CD4-positive, alpha-beta T cell treated with Interleukin-17A for 4 hours (primary cell): ENCODE measurements around the gene P2RY11.

Experiments
- DNase-seq: peaks from one replicate; pipeline ENCODE4 v3.0.0-alpha.2; 2020; ENCODE audit warnings: mixed read lengths

The P2RY11 gene

DNA sequence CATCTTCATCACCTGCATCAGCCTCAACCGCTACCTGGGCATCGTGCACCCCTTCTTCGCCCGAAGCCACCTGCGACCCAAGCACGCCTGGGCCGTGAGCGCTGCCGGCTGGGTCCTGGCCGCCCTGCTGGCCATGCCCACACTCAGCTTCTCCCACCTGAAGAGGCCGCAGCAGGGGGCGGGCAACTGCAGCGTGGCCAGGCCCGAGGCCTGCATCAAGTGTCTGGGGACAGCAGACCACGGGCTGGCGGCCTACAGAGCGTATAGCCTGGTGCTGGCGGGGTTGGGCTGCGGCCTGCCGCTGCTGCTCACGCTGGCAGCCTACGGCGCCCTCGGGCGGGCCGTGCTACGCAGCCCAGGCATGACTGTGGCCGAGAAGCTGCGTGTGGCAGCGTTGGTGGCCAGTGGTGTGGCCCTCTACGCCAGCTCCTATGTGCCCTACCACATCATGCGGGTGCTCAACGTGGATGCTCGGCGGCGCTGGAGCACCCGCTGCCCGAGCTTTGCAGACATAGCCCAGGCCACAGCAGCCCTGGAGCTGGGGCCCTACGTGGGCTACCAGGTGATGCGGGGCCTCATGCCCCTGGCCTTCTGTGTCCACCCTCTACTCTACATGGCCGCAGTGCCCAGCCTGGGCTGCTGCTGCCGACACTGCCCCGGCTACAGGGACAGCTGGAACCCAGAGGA is 2.6 kb downstream of the P2RY11 start:
- no peak for DNase-seq

DNA sequence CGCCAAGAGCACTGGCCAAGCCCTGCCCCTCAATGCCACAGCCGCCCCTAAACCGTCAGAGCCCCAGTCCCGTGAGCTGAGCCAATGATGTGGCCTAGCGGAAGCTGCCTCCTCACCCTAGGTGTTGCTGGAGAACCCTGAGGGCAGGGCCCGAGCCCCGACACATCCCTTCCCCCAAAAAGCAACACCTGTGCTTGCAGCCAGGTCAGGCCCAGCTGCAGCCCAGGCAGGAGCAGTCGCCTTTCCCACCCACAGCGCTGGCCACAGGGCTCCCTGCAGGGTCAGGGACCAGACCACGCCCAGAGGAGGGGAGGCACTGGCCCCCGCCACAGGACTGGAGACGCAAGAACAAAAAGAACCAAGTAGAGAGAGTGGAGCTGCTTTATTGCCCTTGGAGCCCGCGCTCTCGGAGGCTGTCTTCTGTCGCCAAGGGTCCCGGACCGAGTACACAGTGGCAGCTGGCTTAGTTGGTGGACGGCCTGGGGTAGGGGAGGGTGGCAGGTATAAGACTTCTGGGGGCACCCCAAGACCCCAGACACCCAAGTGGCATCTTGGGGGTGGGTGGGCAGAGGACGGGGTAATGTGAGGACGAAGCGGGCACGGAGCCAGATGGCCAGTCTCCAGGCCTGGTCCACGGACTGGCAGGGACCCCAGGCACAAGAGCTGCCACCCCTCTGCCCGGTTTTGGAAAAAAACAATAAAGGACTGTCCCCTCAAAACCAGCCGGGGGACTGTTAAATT is 3.3 kb downstream of the P2RY11 start:
- no peak for DNase-seq

DNA sequence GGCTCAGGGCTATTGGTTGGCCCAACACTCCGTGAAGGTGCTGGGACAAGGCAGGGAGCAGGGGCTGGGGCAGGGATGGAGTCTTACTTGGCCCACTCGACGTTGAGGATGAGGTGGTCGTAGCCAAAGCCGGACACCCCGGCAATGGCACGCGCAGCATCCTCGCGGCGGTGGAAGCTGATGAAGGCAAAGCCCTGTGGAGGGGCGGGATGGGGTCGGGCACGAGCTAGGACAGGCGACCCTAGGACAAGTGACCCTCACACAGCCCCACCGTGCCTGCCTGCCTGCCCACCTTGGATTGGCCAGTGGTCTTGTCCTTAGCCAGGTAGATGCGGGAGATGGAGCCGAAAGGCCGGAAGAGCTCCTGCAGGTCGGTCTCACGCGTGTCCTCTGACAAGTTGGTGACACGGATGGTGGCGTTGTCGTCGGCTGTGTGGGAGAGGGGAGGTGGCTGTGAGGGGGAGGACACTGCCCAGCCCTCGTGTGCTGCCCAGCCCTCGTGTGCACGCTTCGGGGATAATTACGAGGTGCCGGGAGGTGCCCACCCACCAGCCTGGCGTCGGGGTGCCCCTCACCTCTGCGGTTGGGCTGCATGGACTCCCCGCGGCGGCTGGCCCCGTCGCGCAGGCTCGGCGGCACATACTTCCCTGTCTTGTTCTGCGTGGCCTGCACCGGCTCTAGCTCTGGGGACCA is 4.0 kb downstream of the P2RY11 start:
- no peak for DNase-seq

DNA sequence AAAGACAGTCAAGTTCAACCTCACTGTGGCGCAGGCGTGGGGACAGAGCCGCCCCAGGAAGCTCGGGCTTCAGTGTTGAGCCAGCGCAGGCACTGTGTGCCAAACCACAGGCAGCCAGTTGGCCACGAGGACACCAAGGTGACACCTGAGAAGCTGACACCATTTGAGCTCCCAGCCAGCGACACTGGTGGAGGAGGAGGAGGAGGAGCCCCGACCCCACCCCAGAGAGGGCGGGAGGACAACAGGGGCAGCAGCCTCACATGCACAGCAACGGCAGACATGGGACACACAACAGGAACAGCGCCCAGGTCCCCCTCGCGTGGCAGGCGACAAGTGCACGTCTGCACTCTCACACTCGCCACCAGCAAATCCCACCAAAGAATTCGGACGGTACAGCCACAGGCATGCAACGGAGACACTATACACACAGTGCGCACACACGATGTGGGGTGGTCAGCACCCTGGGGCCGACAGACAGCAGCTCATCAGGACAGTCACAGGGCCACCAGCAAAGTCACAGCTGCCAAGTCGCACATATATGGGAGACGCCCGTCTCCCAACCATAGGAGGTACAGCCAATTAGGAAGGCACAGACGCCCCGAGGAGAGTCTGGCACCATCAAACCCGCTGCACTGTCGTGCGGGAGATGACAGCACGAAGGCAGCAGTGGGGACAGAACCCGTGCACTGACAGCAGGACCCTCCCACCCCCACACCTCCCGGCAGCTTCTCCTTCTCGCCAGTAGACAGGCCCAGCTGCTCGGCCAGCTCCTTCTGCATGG is 4.8 kb downstream of the P2RY11 start:
- no peak for DNase-seq

DNA sequence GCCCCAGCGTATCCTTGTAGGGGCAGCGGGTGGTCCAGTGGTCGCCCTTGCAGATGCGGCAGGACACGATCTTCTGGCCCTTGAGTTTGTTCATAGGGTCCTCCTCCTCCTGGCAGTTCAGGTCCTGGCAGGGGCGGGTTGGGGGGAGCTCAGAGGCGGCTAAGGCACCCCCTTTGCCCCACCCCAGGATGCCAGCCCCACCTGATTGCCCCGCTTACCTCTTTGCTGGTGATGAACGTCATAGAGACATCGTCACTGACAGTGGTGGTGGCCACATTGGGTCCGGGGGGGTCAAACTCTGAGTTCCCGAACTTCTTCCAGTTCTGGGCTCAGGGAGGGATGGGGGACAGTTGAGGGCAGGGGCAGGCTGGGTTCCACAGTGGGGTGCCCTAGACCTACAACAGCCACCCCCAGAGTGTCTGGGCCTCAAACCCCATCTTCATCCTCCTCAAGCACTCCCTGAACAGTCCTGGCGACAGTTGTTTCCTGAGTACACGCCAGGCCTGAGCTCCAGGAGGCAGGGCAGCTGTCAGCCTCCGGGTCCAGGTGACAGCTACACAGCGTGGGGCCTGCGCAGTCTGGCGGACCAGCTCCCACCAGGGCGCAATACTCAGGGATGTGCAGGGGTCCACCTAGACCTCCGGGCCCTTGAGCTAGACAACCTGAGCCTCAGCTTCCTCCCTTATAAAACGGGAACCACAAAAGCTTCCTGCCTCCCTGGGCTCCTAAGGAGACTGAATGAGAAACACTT is 5.5 kb downstream of the P2RY11 start:
- DNase-seq = no peak

DNA sequence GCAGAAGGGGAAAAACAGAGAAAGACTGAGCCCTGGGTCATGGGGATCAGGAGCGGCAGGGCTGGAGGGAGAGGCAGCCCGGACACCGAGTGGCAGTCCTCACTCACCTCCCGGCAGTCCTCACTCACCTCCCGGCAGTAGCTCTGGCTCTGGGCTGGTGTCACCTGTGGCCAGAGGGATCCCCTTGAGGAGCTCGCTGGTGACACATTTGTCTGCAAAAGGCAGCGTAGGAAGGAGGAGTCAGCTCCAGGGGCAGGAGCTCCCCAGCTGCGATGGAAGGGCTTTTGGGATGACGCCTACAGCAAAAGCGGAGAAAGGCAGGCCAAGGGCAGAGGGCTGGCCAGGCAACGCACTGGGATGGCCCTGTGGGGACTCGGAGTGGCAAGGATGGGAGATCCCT is 7.5 kb downstream of the P2RY11 start:
- no peak for DNase-seq

DNA sequence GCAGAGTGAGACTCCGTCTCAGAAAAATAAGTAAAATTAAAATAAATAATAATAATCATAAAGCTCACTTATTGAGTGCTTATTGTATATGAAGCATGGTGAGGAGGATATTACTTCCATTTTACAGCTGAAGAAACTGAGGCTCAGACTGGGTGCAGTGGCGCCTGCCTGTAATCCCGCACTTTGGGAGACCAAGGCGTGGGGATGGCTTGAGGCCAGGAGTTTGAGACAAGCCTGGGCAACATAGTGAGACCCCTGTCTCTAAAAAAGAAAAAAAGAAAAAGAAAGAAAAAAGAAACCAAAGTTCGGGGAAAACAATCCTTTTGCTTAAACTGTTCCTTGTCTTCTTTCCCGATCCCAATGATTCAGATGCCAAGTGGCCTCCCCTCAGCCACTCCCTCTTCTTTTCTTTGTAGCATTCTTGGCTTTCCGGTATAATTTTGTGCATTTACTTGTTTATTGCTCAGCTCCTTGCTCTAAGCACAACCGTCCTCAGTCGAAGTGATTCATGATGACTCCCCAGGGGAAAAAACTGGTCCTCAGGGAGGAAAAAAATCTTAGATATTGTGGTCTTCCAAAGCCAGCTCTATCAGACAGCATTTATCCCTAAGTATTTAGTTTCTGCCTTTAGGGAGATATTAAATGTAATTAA is 9.2 kb downstream of the P2RY11 start:
- no peak for DNase-seq

DNA sequence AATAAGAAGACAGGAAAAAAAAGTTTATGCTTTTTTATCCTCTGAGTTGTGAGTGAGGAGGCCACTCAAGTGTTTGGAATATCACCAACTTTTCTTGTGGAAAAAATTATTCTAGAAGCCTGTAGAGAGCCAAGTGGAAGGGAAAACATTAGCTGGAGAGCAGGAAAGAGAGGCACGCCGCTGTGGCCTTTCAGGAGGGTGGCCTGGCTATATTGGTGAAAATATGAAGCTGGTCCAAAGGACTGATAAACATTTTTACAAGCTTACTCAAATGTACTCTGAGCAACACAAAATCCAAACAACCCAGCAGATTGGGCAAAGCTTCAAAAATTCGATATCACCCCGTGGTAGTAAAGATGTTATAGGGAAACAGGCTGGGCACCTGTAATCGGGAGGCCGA is 10.6 kb downstream of the P2RY11 start:
- no peak for DNase-seq

DNA sequence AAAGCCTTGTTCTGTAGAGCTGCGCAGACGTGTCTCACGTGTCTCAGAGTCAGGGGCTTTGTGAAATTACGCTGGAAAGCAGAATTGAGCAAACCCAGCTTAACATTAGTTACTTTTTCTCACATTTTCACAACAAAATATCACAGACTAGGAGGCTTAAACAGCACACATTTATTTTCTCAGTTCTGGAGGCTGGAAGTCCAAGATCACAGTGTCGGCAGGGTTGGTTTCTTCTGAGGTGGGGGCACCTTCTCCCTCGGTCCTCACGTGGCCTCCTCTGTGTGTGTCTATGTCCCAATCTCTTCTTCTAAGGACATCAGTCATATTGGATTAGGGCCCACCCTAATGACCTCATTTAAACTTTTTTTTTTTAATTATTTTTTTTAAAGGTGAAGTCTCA is 12.9 kb downstream of the P2RY11 start:
- DNase-seq = no peak

DNA sequence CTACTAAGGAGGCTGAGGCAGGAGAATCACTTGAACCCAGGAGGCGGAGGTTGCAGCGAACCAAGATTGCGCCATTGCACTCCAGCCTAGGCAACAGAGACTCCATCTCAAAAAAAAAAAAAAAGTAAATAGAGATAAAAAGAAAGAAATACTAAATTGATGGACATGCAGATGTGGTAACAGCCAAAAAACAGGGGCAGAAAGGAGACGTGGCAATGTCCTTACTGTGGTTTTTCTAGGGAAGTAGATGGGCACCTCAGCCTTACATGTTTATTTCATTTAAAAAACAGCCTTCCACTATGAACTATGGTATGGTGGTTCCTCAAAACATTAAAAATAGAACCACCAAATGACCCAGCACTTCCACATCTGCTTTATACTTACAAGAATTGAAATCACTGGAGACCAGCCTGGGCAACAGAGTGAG is 14.7 kb downstream of the P2RY11 start:
- no peak for DNase-seq

DNA sequence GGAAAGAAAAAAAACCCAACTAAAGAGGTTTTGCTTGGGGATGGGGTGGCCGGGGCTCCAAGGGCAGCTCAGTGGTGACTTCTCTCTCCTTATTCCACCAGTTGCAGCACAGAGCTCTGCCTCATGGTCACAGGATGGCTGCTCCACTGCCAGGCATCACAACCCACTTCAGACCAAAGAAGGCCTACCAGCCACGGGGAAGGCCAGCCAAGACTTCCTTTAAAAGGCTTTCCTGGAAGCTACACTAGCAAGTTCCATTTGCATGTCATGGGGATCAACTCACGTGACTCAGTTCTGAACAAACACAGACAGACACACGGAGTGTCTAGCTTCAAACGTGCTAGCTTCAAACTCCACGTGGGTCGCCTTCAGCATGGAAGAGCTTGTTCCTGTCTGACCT is 21.4 kb downstream of the P2RY11 start:
- DNase-seq = no peak

DNA sequence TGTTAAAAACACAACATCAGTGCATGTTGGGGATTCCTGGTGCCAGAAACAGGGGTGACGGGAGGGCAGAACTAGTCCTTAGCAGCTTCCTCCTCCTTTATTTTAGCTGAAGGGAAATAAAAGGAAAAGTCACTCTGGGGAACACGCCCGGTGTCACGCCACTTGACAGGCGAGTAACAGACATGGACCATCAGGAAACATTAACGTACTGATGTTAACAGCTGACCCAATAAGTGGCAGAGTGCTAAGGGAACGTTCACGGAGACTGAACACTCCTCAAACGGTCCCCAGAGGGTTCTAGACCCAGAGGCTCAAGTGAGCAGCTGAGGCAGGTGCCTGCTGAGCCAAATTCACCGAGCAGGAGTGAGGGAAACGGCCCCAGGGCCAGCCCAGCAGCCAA is 22.1 kb downstream of the P2RY11 start:
- DNase-seq = no peak

DNA sequence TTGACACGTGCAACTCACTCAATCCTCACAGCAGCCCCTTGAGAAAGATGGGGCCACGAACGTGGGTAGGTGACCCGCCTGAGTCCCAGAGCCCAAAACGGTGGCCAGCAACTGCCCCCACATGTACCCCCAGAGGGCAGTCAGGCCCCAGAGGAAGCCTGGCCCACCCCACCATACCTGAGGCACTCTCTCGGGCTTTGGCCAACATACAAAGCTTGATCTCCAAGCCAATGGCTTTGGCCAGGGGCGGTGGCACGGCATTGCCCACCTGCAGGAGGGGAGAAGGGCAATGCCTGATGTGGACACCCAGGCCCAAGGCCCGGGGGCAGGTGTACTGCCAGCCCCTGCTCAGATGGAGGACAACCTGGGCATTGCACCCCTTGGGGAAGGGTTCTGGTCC is 22.5 kb downstream of the P2RY11 start:
- DNase-seq = no peak

DNA sequence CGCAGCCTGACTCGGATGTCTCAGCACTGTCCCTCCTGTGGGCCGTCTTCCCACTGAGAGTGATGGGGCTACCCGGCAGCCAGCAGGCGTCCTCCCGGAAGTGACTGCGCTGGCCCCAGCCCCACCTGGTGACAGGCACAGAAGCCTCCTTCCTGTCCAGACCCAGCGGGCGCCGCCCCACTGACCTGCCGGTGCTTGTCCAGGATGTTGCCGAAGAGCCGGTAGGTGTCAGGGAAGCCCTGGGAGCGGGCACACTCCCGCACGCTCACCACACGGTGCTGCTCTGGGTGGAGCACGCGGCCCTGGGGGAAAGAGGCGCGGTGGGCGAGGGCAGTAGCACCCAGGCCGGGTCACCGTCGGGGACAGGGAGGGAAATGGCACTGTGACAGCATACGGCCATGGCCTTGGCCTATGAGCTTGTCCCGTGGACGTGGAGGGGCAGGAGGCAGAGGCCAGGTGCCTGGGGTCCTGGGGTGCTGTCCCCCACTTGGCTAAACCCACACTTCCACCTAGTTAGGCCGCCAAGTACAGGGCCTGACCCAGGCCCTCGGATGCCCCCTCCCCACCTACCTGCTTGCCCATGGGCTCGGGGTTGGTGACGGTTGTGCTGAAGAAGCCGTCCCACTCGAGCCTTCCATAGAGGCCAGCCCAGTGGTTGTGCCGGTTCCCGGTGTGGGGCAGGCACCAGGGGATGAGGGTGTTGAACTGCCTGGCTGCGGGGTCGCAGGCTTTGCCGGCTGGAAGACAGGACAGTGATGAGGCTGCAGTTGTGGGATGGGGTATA is 24.2 kb downstream of the P2RY11 start:
- no peak for DNase-seq

DNA sequence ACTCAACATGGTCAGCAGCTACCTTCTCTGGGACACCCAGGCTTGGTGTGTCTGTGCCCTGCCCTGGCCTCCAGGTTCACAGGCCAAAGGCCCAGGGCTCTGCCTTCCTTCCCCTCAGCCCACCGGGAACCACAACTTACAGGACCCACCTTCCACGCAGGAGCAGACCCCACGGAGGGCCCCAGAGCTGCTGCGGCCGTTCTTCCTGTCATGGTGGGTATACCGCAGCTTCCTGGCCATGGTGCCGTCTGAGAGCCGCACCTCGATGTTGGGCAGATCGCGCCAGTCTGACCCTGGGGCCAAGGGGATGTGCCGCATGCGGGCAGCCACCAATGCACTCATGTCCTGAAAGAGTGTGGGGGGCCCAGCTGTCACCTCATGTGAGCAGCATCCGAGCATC is 25.4 kb downstream of the P2RY11 start:
- DNase-seq = no peak

DNA sequence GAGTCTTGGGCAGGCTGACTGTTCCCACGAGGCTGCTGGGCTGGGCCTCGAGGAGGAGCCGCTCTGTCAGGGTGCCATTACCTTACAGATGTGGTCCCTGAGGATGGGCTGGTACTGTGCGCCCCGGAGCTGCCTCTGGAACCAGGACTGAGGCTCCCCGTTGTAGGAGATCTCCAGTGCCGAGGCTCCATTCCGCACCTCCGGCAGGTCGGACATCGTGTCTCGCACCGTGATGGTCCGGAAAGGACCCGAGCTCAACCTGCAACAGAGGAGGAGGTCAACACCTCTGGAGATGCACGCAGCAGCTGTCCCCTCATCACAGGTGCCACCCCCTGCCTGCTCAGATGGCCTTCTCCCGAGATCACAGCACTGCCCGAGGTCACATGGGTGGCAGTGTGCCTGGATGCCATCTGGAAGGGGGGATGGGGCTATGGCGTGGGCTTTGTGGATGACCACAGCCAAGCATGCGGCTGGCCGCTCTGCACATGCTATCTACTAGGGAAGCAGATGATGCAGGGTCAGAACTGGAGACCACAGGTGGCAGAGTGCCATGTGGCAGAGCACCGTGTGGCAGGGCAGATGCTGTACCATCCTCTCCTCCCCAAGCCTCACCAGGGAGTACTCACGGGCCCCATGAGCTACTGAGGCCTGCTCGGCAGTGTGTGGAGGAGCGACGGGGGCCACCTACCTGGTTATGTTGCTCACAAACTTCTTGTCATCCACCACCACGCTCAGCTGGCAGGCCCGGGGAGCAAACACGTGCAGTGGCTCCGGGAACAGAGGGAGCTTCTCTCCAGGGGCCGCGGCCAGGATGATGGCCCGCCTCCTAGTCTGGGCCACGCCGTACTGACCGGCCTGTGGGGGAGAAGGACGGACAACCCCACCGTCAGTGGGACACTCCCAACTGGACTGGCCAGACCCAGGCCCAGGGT is 26.5 kb downstream of the P2RY11 start:
- no peak for DNase-seq

DNA sequence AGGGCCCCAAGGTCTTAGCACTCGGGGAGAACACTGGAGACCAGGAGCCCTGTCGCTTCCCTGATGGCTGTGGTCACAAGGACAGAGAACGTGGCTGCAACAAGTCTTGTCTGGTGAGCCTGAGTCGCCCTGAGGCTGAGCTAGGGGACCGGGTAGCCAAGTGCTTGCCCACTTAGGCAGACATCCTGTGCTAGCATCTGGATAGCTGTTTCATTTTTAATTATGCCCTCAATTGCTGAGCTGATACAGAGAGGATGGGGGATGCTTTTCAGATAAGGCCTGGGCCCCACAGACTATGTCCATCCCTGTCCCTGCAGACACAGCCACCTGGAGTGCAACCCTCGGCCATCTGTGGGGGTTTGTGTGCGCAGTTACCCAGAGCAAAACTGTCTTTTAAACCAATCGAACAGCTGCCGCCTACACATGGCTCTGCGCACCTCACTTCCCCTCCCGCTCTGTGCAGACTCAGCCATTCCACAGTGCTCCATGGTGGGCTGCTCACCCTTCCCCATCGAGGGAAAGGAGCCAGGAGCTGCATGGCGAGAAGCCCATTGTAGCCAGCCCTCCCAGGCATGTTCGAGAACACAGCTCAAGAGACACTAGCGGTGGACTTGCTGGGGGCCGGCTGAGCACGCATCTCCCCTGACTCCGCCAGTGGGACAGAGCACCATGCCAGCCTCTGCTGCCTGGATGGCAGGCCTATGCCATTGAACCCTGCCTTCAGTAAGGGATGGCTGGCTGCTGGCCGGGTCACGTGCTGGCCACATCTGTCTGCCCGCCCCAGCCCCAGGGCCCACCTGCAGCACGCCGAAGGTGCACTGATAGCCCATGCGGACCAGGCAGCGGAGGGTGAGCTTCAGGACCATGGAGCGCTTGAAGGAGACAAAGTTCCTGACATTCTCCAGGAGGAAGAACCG is 27.6 kb downstream of the P2RY11 start:
- no peak for DNase-seq

DNA sequence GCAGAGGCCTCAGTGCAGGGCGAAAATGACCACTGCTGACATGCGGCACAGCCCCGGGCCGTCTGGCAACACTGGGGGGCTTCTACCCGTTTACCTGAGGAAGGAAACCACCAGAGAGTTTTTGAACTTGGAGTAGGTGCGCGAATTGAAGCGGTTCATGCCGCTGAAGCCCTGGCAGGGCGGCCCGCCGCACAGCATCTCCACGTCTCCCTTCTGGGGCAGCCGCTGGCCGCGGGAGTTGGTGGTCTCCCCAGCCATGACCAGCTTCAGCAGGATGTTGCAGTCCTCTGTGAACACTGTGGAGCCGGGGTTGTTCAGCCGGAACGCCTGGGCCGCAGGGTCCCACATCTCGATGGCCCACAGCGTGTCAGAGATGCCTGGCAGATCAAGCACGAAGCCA is 28.5 kb downstream of the P2RY11 start:
- DNase-seq = no peak

DNA sequence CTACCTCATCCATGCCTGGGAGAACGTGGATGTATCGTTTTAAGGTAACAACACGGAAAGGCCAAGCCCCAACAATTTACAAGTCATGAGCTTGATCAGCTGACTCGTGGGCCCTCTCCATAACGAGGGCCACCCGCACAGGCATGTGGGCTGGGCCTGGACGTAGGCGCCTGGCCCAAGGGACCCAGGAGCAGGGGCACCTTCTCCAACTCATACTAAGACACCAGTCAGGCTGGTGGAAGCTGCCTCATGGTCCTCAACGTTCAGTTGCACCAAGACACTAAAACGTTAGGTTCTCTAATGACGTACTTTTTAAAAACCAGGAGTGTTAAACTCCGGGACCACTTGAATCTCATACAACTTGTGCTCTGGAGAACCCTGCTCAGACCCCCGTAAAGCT is 30.0 kb downstream of the P2RY11 start:
- DNase-seq = no peak
